Activated T-helper 1 cell treated with Interleukin-2 at 50 U/mL for 16 hours (primary cell): ENCODE measurements around the gene MFRP.

Experiments used
- DNase-seq: peaks from one replicate; pipeline ENCODE4 v3.0.0-alpha.2; 2020; ENCODE audit warnings: low read depth

The MFRP gene

GRCh38 chr11:119373059-119373920 lies 26.8 kb upstream of the MFRP start:
- DNase-seq = no peak

GRCh38 chr11:119372260-119373058 lies 26.0 kb upstream of the MFRP start:
- no peak for DNase-seq

DNA sequence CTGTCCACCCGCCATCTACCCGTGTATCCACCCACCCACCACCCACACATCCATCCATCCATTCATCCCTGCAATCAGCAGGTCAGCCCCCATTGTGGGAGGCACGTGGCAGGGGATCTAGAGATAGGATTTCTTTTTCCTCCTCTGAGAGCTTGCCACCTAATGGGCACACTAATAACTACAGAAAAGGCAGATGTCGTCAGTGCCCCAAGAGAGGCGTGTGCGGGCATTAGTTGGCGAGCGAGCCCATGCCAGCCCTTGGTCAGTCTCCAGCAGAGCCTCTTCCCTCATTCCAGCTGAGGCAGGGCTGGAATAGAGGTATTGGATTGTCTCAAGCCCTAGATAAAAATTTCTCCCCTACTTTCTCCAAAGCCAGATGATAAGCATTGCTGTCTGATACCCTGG lies 25.3 kb upstream of the MFRP start:
- no peak for DNase-seq

- DNase-seq = no peak
These were observed 24.6 kb upstream of the MFRP start for GRCh38 chr11:119371067-119371601.

- no peak for DNase-seq
These were observed 24.1 kb upstream of the MFRP start for GRCh38 chr11:119370486-119371046.

- DNase-seq = no peak
These were observed 22.8 kb upstream of the MFRP start for GRCh38 chr11:119369132-119369925.

DNA sequence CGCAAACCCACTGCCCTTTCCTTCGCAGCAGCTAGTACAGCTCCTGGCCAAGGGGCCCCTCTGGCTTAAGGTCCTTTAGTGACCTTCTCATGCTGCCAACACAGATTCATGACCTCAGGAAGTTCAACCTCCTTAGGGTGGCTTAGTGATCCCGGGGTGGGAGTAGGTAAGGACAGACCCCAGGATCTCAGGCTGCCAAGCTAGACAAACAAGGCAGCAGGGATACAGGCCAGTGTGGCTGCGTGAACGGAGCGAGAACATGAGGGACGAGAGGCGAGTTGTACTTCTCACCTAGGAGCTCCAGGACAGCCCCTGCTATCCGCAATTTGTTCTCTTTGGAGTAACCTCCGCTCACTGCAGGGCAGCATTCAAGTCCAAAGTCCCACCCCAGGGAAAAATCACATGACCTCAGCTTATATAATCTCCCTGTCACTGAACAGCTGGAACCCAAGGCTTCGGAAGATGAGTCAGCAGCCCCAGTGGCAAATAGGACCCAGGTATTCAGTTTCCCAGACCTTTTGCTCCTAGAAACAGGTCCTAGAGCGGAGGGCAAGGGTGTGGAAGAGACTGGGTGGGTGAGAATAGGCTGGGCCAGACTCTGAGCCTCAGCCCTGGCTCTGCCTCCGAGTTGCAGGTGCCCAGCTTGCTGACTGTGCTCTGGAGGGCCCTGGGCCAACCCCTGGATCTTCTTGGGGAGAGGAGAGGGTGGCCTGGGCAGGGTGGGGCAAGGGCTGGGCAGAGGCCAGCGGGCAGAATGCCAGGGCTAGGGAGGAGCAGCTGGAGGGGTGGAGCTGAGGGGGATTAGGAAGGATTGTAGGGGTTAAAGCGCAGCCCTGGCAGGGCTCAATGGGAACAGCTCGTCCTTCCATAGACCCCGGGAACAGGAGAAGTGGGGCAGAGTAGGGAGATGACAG lies 21.9 kb upstream of the MFRP start:
- no peak for DNase-seq

DNA sequence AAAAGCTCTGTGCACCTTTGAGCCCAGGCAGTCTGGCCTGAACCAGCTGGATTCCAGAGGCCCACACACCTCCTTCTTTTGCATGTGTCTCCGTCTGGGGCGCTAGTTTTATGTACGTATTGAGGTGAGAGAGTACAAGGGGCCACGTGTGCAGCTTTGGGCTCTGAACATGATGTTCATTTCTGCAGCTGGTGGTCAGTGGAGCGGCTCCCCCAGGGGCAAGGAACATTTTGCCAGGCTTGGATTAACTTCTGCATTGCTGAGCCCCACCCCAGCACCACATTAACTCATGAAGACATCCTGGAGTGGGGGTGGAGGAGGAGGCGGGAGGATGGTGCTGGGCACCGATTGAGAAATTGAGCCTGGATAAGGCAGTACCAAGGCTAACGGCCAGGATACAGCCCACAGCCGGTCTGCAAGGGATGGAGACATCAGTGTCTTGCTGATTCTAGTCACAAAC lies 21.2 kb upstream of the MFRP start:
- no peak for DNase-seq

- no peak for DNase-seq
These were observed 20.4 kb upstream of the MFRP start for GRCh38 chr11:119366690-119367620.

GRCh38 chr11:119365071-119365591 lies 18.6 kb upstream of the MFRP start:
- DNase-seq = no peak

DNA sequence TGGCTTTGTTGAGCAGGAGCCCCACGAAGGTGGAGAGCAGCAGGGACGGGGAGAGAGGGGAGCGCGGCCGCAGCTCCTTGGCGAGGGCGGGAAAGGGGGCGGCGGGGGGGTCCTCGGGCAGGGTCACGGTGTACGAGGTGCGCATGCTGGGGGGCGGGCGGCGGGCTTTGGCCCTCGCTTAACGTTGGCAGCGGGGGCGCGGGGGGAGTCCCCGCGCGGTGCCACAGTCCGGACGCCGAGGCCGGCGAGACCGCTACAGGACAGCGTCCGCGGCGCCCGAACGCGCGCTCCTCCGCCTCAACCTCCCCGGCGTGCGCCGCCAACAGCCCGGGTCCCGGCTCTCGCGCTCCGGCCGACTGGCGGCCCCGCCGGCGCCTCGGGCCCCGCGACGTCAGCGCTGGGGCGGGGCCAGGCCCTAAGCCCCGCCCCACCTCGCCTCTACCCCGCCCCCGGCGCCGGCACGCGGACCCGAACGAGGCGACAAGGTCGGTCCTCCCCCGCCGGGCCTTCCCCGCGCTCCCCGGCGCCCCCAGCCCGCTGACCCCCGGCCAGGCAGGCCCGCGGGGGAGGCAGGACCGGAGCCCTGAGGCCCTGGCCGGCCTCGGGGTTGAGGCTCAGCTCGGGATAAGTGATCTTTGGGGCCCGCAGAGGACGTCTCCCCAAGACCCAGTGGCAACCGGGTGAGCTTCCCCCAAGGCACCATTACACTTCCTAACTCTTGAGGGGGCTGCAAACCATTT lies 17.5 kb upstream of the MFRP start:
- peak; percentile 37 for DNase-seq

DNA sequence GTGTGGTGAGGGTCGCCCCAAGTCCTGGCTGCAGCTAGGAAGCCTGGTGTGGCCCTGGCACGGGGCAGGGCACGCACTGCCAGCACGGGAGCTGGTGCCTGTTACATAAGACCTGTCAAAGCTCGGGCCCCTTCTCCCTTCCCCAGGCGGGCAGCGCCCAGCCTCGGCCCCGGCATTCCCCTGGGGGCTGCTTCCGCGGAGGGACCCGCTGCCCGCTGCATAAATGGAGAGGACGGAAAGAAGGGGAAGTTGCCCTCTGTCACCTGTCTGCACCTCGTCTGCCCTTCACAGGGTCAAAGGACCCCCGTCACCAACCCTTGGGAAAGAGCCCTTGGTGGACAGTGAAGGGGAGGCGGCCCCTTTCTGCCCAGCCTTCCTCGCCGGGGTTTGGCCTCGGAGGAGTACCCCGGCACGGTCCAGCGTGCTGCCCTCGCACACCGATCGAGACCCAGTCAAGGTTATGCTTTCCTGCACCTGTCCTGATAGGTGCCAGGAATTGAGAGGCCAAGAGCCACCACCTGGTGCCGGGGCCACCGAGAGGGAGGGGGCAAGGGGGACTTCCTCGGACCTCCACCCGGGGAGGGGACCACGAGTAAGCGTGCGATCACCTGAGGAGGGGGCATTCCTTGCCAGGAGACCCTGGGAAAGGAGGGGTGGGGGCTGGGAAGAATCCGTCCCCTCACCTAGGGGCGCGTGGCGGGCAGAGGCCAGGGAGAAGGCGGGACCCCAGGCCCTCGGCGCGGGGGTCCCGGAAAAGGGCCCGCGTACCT lies 16.8 kb upstream of the MFRP start:
- DNase-seq = no peak

GRCh38 chr11:119362741-119363080 lies 16.2 kb upstream of the MFRP start:
- DNase-seq = no peak

GRCh38 chr11:119361941-119362725 lies 15.6 kb upstream of the MFRP start:
- no peak for DNase-seq

GRCh38 chr11:119361056-119361787 lies 14.7 kb upstream of the MFRP start:
- DNase-seq = no peak
